Spinal cord (tissue), 4 donors: ENCODE results near the gene METTL8. TPM values are rescaled to one million over a fixed set of nuclear protein-coding genes. Genes with fewer than 3 reads are reported as not detected.

Source experiments
- polyA plus RNA-seq, 2 donors: library from polyadenylated mRNA; unstranded; fragments of 120-200 nt; gene quantifications; one replicate each; pipeline ENCODE4 v1.2.1, GENCODE V29; 2013; ENCODE audit not compliant: insufficient read length in 2 of 2
- total RNA-seq, 2 donors: library from RNA; depleted of rRNA in 1 of 2; stranded (reverse); fragments of 120-200 nt in 1 of 2; fragments of >200 nt in 1 of 2; gene quantifications; one replicate each; pipeline versions ENCODE4 v1.2.3 to v1.2.4, GENCODE V29; 2013 to 2014

METTL8 gene
- total and polyA plus RNA-seq, 4 donors, result 14.3 to 25.9 (median 17.6) TPM

Other genes starting within 250 kb of the METTL8 start
- gene DCAF17, start 236 bp upstream of the METTL8 start, total RNA-seq, result 10 to 100 TPM; 28.5 to 55.6 TPM
- 10 to 100 TPM; 19.7 to 25.1 TPM for gene DCAF17, start 236 bp upstream of the METTL8 start, polyA plus RNA-seq
- 100 to 1,000 TPM; 108 to 138 TPM for gene CYBRD1, start 88.5 kb upstream of the METTL8 start, total RNA-seq
- gene CYBRD1, start 88.5 kb upstream of the METTL8 start, polyA plus RNA-seq, result 10 to 100 TPM; 20.7 to 26.6 TPM